B cell (primary cell): ENCODE data around the gene KIF21B.

ENCODE experiments used
- EZH2 ChIP-seq: IDR thresholded peaks from 2 replicates; pipeline ENCODE4 v1.6.1; 2012; ENCODE audit warnings: borderline replicate concordance, low read depth, mild to moderate bottlenecking, moderate library complexity, low read length; ENCODE audit not compliant: insufficient read depth, poor library complexity, severe bottlenecking
- TF ChIP-seq, protein P1 (sequence below): fragments of 200-600 bp; IDR thresholded peaks from one replicate; pipeline ENCODE4 v1.8.0; 2022; ENCODE audit warnings: antibody characterized with exemption, mild to moderate bottlenecking

- TF ChIP-seq, protein P1, sequence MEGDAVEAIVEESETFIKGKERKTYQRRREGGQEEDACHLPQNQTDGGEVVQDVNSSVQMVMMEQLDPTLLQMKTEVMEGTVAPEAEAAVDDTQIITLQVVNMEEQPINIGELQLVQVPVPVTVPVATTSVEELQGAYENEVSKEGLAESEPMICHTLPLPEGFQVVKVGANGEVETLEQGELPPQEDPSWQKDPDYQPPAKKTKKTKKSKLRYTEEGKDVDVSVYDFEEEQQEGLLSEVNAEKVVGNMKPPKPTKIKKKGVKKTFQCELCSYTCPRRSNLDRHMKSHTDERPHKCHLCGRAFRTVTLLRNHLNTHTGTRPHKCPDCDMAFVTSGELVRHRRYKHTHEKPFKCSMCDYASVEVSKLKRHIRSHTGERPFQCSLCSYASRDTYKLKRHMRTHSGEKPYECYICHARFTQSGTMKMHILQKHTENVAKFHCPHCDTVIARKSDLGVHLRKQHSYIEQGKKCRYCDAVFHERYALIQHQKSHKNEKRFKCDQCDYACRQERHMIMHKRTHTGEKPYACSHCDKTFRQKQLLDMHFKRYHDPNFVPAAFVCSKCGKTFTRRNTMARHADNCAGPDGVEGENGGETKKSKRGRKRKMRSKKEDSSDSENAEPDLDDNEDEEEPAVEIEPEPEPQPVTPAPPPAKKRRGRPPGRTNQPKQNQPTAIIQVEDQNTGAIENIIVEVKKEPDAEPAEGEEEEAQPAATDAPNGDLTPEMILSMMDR: no peak
- no peak for TF ChIP-seq EZH2
Observed at GRCh38 chr1:201060586-201060985, 37.1 kb upstream of the KIF21B start.
